Lung (tissue), 12 donors: ENCODE measurements around the gene ZNF574. TPM values are rescaled to one million over a fixed set of nuclear protein-coding genes. Genes with fewer than 3 reads are reported as not detected.

ENCODE experiments used
- ATAC-seq: fragments of 200-7000 bp; cut with Tn5 transposase; one replicate; pipeline ENCODE4 v1.9.1; 2020; ENCODE audit warnings: moderate number of reproducible peaks; ENCODE audit not compliant: insufficient read depth, low FRiP score
- DNase-seq, 3 donors: peaks; one replicate each; pipeline ENCODE4 v3.0.0-alpha.2; 2013 to 2017
- H3K27ac ChIP-seq, 2 donors: one replicate each; pipeline ENCODE4 v1.5.1; 2013; ENCODE audit warnings: mild to moderate bottlenecking in 2 of 2, moderate library complexity in 2 of 2, control low read depth in 1 of 2, inconsistent platforms in 1 of 2, low read depth in 1 of 2, low read length in 1 of 2
- H3K27me3 ChIP-seq, 3 donors: one replicate each; pipeline ENCODE4 v1.5.1; 2013; ENCODE audit warnings: low read length in 2 of 3; ENCODE audit not compliant: control insufficient read depth in 3 of 3, insufficient read depth in 3 of 3
- H3K36me3 ChIP-seq, 4 donors: one replicate each; pipeline ENCODE4 v1.5.1; 2013; ENCODE audit warnings: low read length in 4 of 4, mild to moderate bottlenecking in 1 of 4, moderate library complexity in 1 of 4; ENCODE audit not compliant: control insufficient read depth in 4 of 4, insufficient read depth in 4 of 4
- H3K4me1 ChIP-seq, 5 donors: one replicate each; pipeline ENCODE4 v1.5.1; 2013; ENCODE audit warnings: low read length in 5 of 5, mild to moderate bottlenecking in 2 of 5, moderate library complexity in 1 of 5; ENCODE audit not compliant: control insufficient read depth in 5 of 5, insufficient read depth in 5 of 5
- H3K4me3 ChIP-seq: one replicate; pipeline ENCODE4 v1.5.1; 2013; ENCODE audit warnings: mild to moderate bottlenecking, control low read depth, moderate library complexity
- H3K9ac ChIP-seq, 2 donors: one replicate each; pipeline ENCODE4 v1.5.1; 2013; ENCODE audit warnings: low read length in 2 of 2, control low read depth in 1 of 2; ENCODE audit not compliant: insufficient read depth in 1 of 2
- H3K9me3 ChIP-seq, 4 donors: one replicate each; pipeline ENCODE4 v1.5.1; 2013; ENCODE audit warnings: low read length in 3 of 4, mild to moderate bottlenecking in 1 of 4, moderate library complexity in 1 of 4; ENCODE audit not compliant: control insufficient read depth in 4 of 4, insufficient read depth in 3 of 4
- CTCF ChIP-seq: IDR thresholded peaks from 2 replicates; pipeline ENCODE4 v1.5.1; 2012; ENCODE audit warnings: mild to moderate bottlenecking; ENCODE audit errors: control extremely low read depth, extremely low read depth
- WGBS, 2 donors: extraction: QIAGEN DNeasy Blood & Tissue Kit; methylation state at CpG; one replicate each; pipeline ENCODE4 v1.1.7; 2013; 5-methylcytosine and 5-hydroxymethylcytosine counted together
- polyA plus RNA-seq, 2 donors: library from polyadenylated mRNA; stranded (reverse); fragments of 200-250 nt; gene quantifications; one replicate each; pipeline ENCODE4 v1.2.1, GENCODE V29; 2013
- total RNA-seq, 2 donors: library from RNA; depleted of rRNA in 1 of 2; stranded (reverse); fragments of >200 nt in 1 of 2; gene quantifications; one replicate each; pipeline ENCODE4 v1.2.1, GENCODE V29; 2014 to 2021
- donor health status: control.
- donor health status: control.
- donor health status: Bipolar disorder and iron deficiency.
- donor health status: healthy.
- donor health status: DM: yes; HTN: yes; CAD: no.

ZNF574 gene
- total and polyA plus RNA-seq, 4 donors, result 6.8 to 13.7 (median 10.1) TPM

GRCh38 chr19:42062381-42062780 lies 13.6 kb upstream of the ZNF574 start:
- no peaks in the 10 kb centered on the region for H3K4me1 ChIP-seq
- H3K9ac ChIP-seq, result no peak overlapping the region
- H3K4me3 ChIP-seq, result no peak overlapping the region
- no peak for TF ChIP-seq CTCF
- no peak for ATAC-seq
- WGBS, 2 donors, result 94 to 96% methylated on average over 16 of the region's 16 CpGs
- H3K27ac ChIP-seq, result no peak overlapping the region
- no peaks in the 10 kb centered on the region for H3K36me3 ChIP-seq
- peaks cover 0 to 11% (median 6%) of the 10 kb centered on the region in 3 donors for H3K27me3 ChIP-seq
- DNase-seq, result no peak
- no peaks in the 10 kb centered on the region for H3K9me3 ChIP-seq

GRCh38 chr19:42064432-42064831 lies 11.5 kb upstream of the ZNF574 start:
- ATAC-seq (no peak), DNase-seq (no peak)
- no peak overlapping the region for H3K4me3 ChIP-seq
- H3K9ac ChIP-seq, result no peak overlapping the region
- no peak overlapping the region for H3K27ac ChIP-seq
- no peak for TF ChIP-seq CTCF
- peaks cover 0 to 17% (median 14%) of the 10 kb centered on the region in 3 donors for H3K27me3 ChIP-seq
- H3K9me3 ChIP-seq, result peaks cover 0 to 3% (median 0%) of the 10 kb centered on the region in 4 donors
- 78 to 92% methylated on average over 6 of the region's 6 CpGs for WGBS, 2 donors
- H3K4me1 ChIP-seq, result no peaks in the 10 kb centered on the region
- H3K36me3 ChIP-seq, result no peaks in the 10 kb centered on the region

- DNase-seq (no peak), ATAC-seq (no peak)
- H3K9ac ChIP-seq, result no peak overlapping the region
- no peak for TF ChIP-seq CTCF
- no peak overlapping the region for H3K27ac ChIP-seq
- no peaks in the 10 kb centered on the region for H3K36me3 ChIP-seq
- peaks cover 0 to 17% (median 14%) of the 10 kb centered on the region in 3 donors for H3K27me3 ChIP-seq
- peaks cover 0 to 3% (median 0%) of the 10 kb centered on the region in 4 donors for H3K9me3 ChIP-seq
- 93 to 96% methylated on average over 10 to 13 of the region's 13 CpGs for WGBS, 2 donors
- peaks cover 0 to 3% (median 0%) of the 10 kb centered on the region in 5 donors for H3K4me1 ChIP-seq
- H3K4me3 ChIP-seq, result no peak overlapping the region
These were observed 10.9 kb upstream of the ZNF574 start for GRCh38 chr19:42065051-42065450.

- ATAC-seq, result no peak
- peaks cover 0 to 17% (median 14%) of the 10 kb centered on the region in 3 donors for H3K27me3 ChIP-seq
These were observed 10.5 kb upstream of the ZNF574 start for GRCh38 chr19:42065511-42065910.

More at GRCh38 chr19:42065511-42065910, 10.5 kb upstream of the ZNF574 start:
- 91 to 98% methylated on average over 9 of the region's 9 CpGs for WGBS, 2 donors
- no peak overlapping the region for H3K4me3 ChIP-seq
- no peak overlapping the region for H3K27ac ChIP-seq
- peaks cover 0 to 3% (median 0%) of the 10 kb centered on the region in 5 donors for H3K4me1 ChIP-seq
- peaks cover 0 to 3% (median 0%) of the 10 kb centered on the region in 4 donors for H3K9me3 ChIP-seq
- no peak for TF ChIP-seq CTCF
- DNase-seq, result no peak
- no peak overlapping the region for H3K9ac ChIP-seq
- no peaks in the 10 kb centered on the region for H3K36me3 ChIP-seq
